BLaER1 treated with 17β-estradiol and CSF1 and Interleukin-3, amounts not matched to agents 10 nM and 100 nM (cell line): ENCODE results near the gene E2F4.

Experiments used
- H3K27ac ChIP-seq, 11 experiments: shearing (Covaris generic); formaldehyde crosslinking; 2 replicates each; pipeline ENCODE4 v1.8.1; 2022
- H3K27me3 ChIP-seq, 11 experiments: shearing (Covaris generic); formaldehyde crosslinking; 2 replicates each; pipeline ENCODE4 v1.8.1; 2022
- H3K36me3 ChIP-seq, 11 experiments: shearing (Covaris generic); formaldehyde crosslinking; 2 replicates each; pipeline ENCODE4 v1.8.1; 2022
- H3K4me1 ChIP-seq, 10 experiments: shearing (Covaris generic); formaldehyde crosslinking; 2 replicates each; pipeline ENCODE4 v1.8.1; 2022
- H3K4me2 ChIP-seq, 11 experiments: shearing (Covaris generic); formaldehyde crosslinking; 2 replicates each; pipeline ENCODE4 v1.8.1; 2022
- H3K4me3 ChIP-seq, 10 experiments: shearing (Covaris generic); formaldehyde crosslinking; 2 replicates each; pipeline ENCODE4 v1.8.1; 2022
- H3K9ac ChIP-seq, 11 experiments: shearing (Covaris generic); formaldehyde crosslinking; 2 replicates each; pipeline ENCODE4 v1.8.1; 2022
- H3K9me3 ChIP-seq, 11 experiments: shearing (Covaris generic); formaldehyde crosslinking; replicated peaks in 1 of 11; 2 replicates each; pipeline ENCODE4 v1.8.1; 2022
- H4K20me1 ChIP-seq, 11 experiments: shearing (Covaris generic); formaldehyde crosslinking; 2 replicates each; pipeline ENCODE4 v1.8.1; 2022
- Cebpa-rat ChIP-seq, 11 experiments: shearing (Covaris generic); IDR thresholded peaks; 2 replicates each; pipeline ENCODE4 v1.8.1; 2022

Gene E2F4

DNA sequence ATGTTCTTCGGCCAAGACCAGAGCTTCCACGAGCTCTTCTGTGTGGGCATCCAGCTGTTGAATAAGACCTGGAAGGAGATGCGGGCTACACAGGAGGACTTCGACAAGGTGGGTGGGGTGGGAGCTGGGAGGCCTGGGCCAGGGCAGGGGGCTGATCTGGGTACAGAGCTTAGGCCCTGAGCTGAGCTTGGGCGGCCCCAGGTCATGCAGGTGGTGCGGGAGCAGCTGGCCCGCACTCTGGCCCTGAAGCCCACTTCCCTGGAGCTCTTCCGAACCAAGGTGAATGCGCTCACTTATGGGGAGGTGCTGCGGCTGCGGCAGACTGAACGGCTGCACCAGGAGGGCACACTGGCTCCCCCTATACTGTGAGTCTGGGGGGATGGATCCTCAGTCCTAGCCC lies 10.5 kb downstream of the E2F4 start:
- Histone ChIP-seq H3K9me3 (no peaks in the 10 kb centered on the region), H3K4me3 (no peak overlapping the region), H3K36me3 (peaks cover 49 to 88% (median 76%) of the 10 kb centered on the region in 11 experiments), H3K27me3 (no peaks in the 10 kb centered on the region), H3K4me2 (no peak overlapping the region), H3K9ac (no peak overlapping the region), H4K20me1 (peaks cover 7 to 85% (median 30%) of the 10 kb centered on the region in 11 experiments; a peak in 21 of 22 replicates), H3K4me1 (peaks cover 16 to 19% (median 17%) of the 10 kb centered on the region in 10 experiments), H3K27ac (no peak overlapping the region)
- no peak for TF ChIP-seq Cebpa-rat (IDR thresholded peaks at IDR 0.05)

GRCh38 chr16:67202956-67203493 lies 11.1 kb downstream of the E2F4 start:
- Histone ChIP-seq H3K9ac (no peak overlapping the region), H3K36me3 (peaks cover 43 to 85% (median 70%) of the 10 kb centered on the region in 11 experiments), H3K27me3 (no peaks in the 10 kb centered on the region), H3K4me2 (no peak overlapping the region), H3K4me1 (peaks cover 10 to 19% (median 12%) of the 10 kb centered on the region in 10 experiments), H3K27ac (no peak overlapping the region), H4K20me1 (peaks cover 1 to 85% (median 24%) of the 10 kb centered on the region in 11 experiments; a peak in 21 of 22 replicates), H3K4me3 (no peak overlapping the region), H3K9me3 (no peaks in the 10 kb centered on the region)
- no peak for TF ChIP-seq Cebpa-rat (IDR thresholded peaks at IDR 0.05)

GRCh38 chr16:67204076-67204475 lies 12.1 kb downstream of the E2F4 start:
- Histone ChIP-seq H3K27me3 (no peaks in the 10 kb centered on the region), H3K9me3 (no peaks in the 10 kb centered on the region), H3K4me3 (no peak overlapping the region), H3K36me3 (peaks cover 42 to 78% (median 60%) of the 10 kb centered on the region in 11 experiments), H3K4me1 (peaks cover 0 to 17% (median 6%) of the 10 kb centered on the region in 10 experiments; a peak in 15 of 20 replicates), H3K4me2 (no peak overlapping the region), H3K9ac (no peak overlapping the region), H4K20me1 (peaks cover 0 to 82% (median 14%) of the 10 kb centered on the region in 11 experiments; a peak in 15 of 22 replicates), H3K27ac (no peak overlapping the region)
- TF ChIP-seq Cebpa-rat (IDR thresholded peaks at IDR 0.05), result no peak

DNA sequence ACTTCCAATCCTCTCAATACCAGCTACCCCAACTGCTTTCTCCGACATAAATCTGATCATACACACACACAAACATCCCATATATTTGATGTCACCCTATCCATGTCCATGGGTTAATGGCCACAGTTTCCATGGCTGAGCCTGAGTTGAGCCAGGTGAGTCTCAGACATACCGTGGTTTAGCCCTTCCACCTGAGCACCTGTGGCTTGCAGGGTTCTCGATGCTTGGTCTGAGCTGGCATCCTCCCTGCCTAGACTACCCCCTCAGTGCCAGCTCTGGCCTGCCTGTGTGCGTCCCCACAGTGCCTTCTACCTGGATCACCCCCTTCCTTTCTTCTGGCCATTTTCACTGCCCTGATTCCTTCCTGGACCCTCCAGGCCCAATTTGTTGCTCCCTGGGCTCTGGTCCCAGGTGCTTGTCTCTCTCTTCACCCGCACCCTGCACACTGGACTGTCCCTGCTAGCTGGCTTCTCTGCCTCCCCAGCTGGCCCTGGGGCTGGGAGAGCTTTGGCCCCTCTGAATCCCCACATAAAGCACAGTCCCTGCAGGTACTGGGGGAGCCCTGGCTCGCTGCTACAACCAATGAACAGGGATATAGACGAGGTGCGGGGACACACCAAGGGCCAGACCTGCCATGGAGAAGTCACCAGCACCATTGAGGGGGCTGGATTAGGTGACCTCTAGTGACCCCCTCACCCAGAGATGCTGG lies 14.3 kb downstream of the E2F4 start:
- Histone ChIP-seq H4K20me1 (peaks cover 0 to 69% (median 14%) of the 10 kb centered on the region in 11 experiments; a peak in 12 of 22 replicates), H3K27ac (no peak overlapping the region)

GRCh38 chr16:67206838-67207248 lies 14.9 kb downstream of the E2F4 start:
- TF ChIP-seq Cebpa-rat (IDR thresholded peaks at IDR 0.05), result no peak
- H3K27me3 ChIP-seq, result no peaks in the 10 kb centered on the region
- peak overlapping the region in 1 of 11 experiments; percentile 41; a peak in 2 of 22 replicates for H3K9ac ChIP-seq
- H3K4me3 ChIP-seq, result no peak overlapping the region
- no peak overlapping the region; a peak in 2 of 22 replicates for H3K4me2 ChIP-seq
- peaks cover 0 to 17% (median 5%) of the 10 kb centered on the region in 10 experiments; a peak in 9 of 20 replicates for H3K4me1 ChIP-seq
- H4K20me1 ChIP-seq, result peaks cover 0 to 63% (median 14%) of the 10 kb centered on the region in 11 experiments; a peak in 12 of 22 replicates
- H3K27ac ChIP-seq, result no peak overlapping the region
- H3K9me3 ChIP-seq, result no peaks in the 10 kb centered on the region
- H3K36me3 ChIP-seq, result peaks cover 25 to 58% (median 41%) of the 10 kb centered on the region in 11 experiments

More for the DNA sequence above, 14.3 kb downstream of the E2F4 start:
- H3K9ac ChIP-seq, result peak overlapping the region in 1 of 11 experiments; percentile 41; a peak in 2 of 22 replicates
- H3K9me3 ChIP-seq, result no peaks in the 10 kb centered on the region
- H3K4me1 ChIP-seq, result peaks cover 0 to 17% (median 5%) of the 10 kb centered on the region in 10 experiments; a peak in 9 of 20 replicates
- no peak overlapping the region for H3K4me2 ChIP-seq
- TF ChIP-seq Cebpa-rat (IDR thresholded peaks at IDR 0.05), result no peak
- H3K36me3 ChIP-seq, result peaks cover 31 to 64% (median 47%) of the 10 kb centered on the region in 11 experiments
- no peaks in the 10 kb centered on the region for H3K27me3 ChIP-seq
- H3K4me3 ChIP-seq, result no peak overlapping the region

DNA sequence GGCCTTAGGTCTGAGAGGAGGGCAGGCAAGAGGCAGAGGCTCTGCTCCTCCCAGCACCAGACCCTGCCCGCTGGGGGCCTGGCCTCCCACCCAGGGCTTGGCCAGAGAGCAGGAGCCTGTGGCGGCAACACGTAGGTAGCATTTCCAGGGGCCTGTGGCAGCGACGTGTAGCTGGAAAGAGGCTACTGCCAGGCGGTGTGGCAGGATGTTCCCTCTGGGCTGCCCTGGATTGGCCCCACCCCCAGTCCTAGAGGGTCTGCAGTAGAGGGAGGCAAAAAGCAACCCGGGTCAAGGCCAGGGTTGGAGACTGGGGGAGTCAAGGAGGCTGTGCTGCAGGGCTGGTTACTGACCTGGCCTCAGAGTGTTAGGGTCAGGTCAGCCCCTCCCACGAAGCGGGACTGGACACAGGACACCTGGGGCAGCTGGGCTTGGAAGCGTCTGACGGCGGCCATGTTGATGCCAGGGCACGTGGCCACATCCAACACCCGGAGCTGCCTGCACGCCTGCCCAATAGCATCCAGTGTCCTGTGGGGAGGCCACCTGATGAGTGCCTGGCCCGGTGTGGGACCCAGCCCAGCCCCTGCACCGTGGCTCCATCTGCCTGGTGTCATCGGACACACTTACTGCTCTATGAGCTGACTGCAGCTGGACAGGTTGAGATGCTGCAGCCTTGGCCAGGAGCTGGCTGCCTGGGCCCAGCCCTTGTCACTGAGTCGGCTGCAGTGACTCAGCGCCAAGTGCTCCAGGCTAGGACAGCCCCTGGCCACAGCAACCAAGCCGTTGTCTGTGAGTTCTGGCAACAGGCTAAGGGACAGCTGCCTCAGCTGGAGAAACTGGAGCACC lies 15.5 kb downstream of the E2F4 start:
- peaks cover 19 to 52% (median 35%) of the 10 kb centered on the region in 11 experiments; a peak in 21 of 22 replicates for H3K36me3 ChIP-seq
- H3K4me3 ChIP-seq, result no peak overlapping the region
- H3K4me1 ChIP-seq, result peaks cover 0 to 17% (median 5%) of the 10 kb centered on the region in 10 experiments; a peak in 9 of 20 replicates
- H4K20me1 ChIP-seq, result peaks cover 0 to 57% (median 14%) of the 10 kb centered on the region in 11 experiments; a peak in 12 of 22 replicates
- no peak for TF ChIP-seq Cebpa-rat (IDR thresholded peaks at IDR 0.05)
- no peaks in the 10 kb centered on the region for H3K9me3 ChIP-seq
- H3K27ac ChIP-seq, result no peak overlapping the region; a peak in 1 of 22 replicates
- peak overlapping the region in 2 of 11 experiments; percentile 34 to 41; a peak in 5 of 22 replicates for H3K9ac ChIP-seq
- H3K27me3 ChIP-seq, result no peaks in the 10 kb centered on the region
- H3K4me2 ChIP-seq, result peak overlapping the region in 3 of 11 experiments; percentile 33 to 37 (median 35); a peak in 5 of 22 replicates

- Histone ChIP-seq H3K4me1 (peaks cover 0 to 22% (median 5%) of the 10 kb centered on the region in 10 experiments; a peak in 9 of 20 replicates), H3K9ac (peak overlapping the region in 3 of 11 experiments; percentile 15 to 41 (median 34); a peak in 3 of 22 replicates), H3K27ac (0 out of 22 replicates have a peak overlapping the region, but pooled peaks of 1 of the 11 experiments have one; percentile 10), H3K9me3 (no peaks in the 10 kb centered on the region), H3K4me2 (peak overlapping the region in 3 of 11 experiments; percentile 33 to 37 (median 35); a peak in 5 of 22 replicates), H3K36me3 (peaks cover 10 to 43% (median 26%) of the 10 kb centered on the region in 11 experiments; a peak in 21 of 22 replicates), H4K20me1 (peaks cover 0 to 48% (median 14%) of the 10 kb centered on the region in 11 experiments; a peak in 12 of 22 replicates), H3K4me3 (no peak overlapping the region), H3K27me3 (no peaks in the 10 kb centered on the region)
- no peak for TF ChIP-seq Cebpa-rat (IDR thresholded peaks at IDR 0.05)
These were observed 16.4 kb downstream of the E2F4 start for GRCh38 chr16:67208154-67208896.

- H3K4me3 ChIP-seq, result no peak overlapping the region
- TF ChIP-seq Cebpa-rat (IDR thresholded peaks at IDR 0.05), result no peak
These were observed 17.6 kb downstream of the E2F4 start for GRCh38 chr16:67209565-67209964.

More at GRCh38 chr16:67209565-67209964, 17.6 kb downstream of the E2F4 start:
- Histone ChIP-seq H3K27ac (no peak overlapping the region), H3K4me2 (no peak overlapping the region), H3K36me3 (peaks cover under 1 to 31% (median 14%) of the 10 kb centered on the region in 11 experiments; a peak in 17 of 22 replicates), H3K27me3 (no peaks in the 10 kb centered on the region), H3K9me3 (no peaks in the 10 kb centered on the region), H3K4me1 (peaks cover 0 to 22% (median 5%) of the 10 kb centered on the region in 10 experiments; a peak in 9 of 20 replicates), H3K9ac (no peak overlapping the region), H4K20me1 (peaks cover 0 to 36% (median 7%) of the 10 kb centered on the region in 11 experiments; a peak in 11 of 22 replicates)
